Effector memory CD8-positive, alpha-beta T cell (primary cell): Measurements from ENCODE around the gene RPUSD4.

Experiments used
- ATAC-seq: fragments of 150-1000 bp; cut with Tn5 transposase; replicated peaks from 2 replicates; pipeline ENCODE4 v1.10.0; 2021; ENCODE audit warnings: mild to moderate bottlenecking, moderate library complexity
- DNase-seq, 3 experiments: peaks; one replicate each; pipeline ENCODE4 v3.0.0; 2021
- H3K27ac Mint-ChIP-seq, 2 donors: one replicate each; pipeline ENCODE4 v1.8.0; 2022; ENCODE audit warnings: mild to moderate bottlenecking in 2 of 2, mixed read lengths in 2 of 2, moderate library complexity in 2 of 2
- H3K27me3 Mint-ChIP-seq, 2 donors: one replicate each; pipeline ENCODE4 v1.8.0; 2022; ENCODE audit warnings: mixed read lengths in 2 of 2
- H3K36me3 Mint-ChIP-seq: one replicate; pipeline ENCODE4 v1.8.0; 2022; ENCODE audit warnings: mild to moderate bottlenecking, moderate library complexity, mixed read lengths; ENCODE audit not compliant: insufficient read depth
- H3K4me1 Mint-ChIP-seq, 2 donors: one replicate each; pipeline ENCODE4 v1.8.0; 2022; ENCODE audit warnings: low read depth in 2 of 2, mixed read lengths in 2 of 2
- H3K4me3 Mint-ChIP-seq, 2 donors: one replicate each; pipeline ENCODE4 v1.8.0; 2022; ENCODE audit warnings: mild to moderate bottlenecking in 2 of 2, mixed read lengths in 2 of 2, moderate library complexity in 2 of 2
- H3K9me3 Mint-ChIP-seq, 2 donors: one replicate each; pipeline ENCODE4 v1.8.0; 2022; ENCODE audit warnings: mixed read lengths in 2 of 2

RPUSD4 gene

GRCh38 chr11:126185259-126186024, 26.0 kb downstream of the RPUSD4 start:
- H3K4me1 Mint-ChIP-seq = peaks cover 4 to 9% of the 10 kb centered on the region in 2 donors
- no peak for ATAC-seq
- no peak overlapping the region for H3K27ac Mint-ChIP-seq
- H3K36me3 Mint-ChIP-seq = peaks cover 5% of the 10 kb centered on the region
- DNase-seq = no peak
- H3K9me3 Mint-ChIP-seq = no peaks in the 10 kb centered on the region
- H3K4me3 Mint-ChIP-seq = no peak overlapping the region
- H3K27me3 Mint-ChIP-seq = no peaks in the 10 kb centered on the region

GRCh38 chr11:126182787-126183445, 28.5 kb downstream of the RPUSD4 start:
- no peak for DNase-seq
- H3K9me3 Mint-ChIP-seq = no peaks in the 10 kb centered on the region
- no peak overlapping the region for H3K27ac Mint-ChIP-seq
- H3K36me3 Mint-ChIP-seq = peaks cover 5% of the 10 kb centered on the region
- no peak for ATAC-seq
- no peaks in the 10 kb centered on the region for H3K27me3 Mint-ChIP-seq
- H3K4me3 Mint-ChIP-seq = no peak overlapping the region
- peaks cover 4 to 9% of the 10 kb centered on the region in 2 donors for H3K4me1 Mint-ChIP-seq

- no peak overlapping the region for H3K27ac Mint-ChIP-seq
- no peak overlapping the region for H3K4me3 Mint-ChIP-seq
- H3K9me3 Mint-ChIP-seq = no peaks in the 10 kb centered on the region
- H3K36me3 Mint-ChIP-seq = peaks cover 5% of the 10 kb centered on the region
- H3K27me3 Mint-ChIP-seq = no peaks in the 10 kb centered on the region
- no peak for ATAC-seq
- peaks cover 4 to 8% of the 10 kb centered on the region in 2 donors for H3K4me1 Mint-ChIP-seq
- DNase-seq = no peak
Measured at GRCh38 chr11:126181939-126182730, 29.3 kb downstream of the RPUSD4 start.

GRCh38 chr11:126176853-126177470, 34.5 kb downstream of the RPUSD4 start:
- no peak overlapping the region for H3K27ac Mint-ChIP-seq
- H3K4me1 Mint-ChIP-seq = peaks cover 0 to 6% of the 10 kb centered on the region in 2 donors
- no peaks in the 10 kb centered on the region for H3K9me3 Mint-ChIP-seq
- no peaks in the 10 kb centered on the region for H3K36me3 Mint-ChIP-seq
- ATAC-seq (no peak), DNase-seq (no peak)
- peaks cover 13 to 35% of the 10 kb centered on the region in 2 donors for H3K27me3 Mint-ChIP-seq
- H3K4me3 Mint-ChIP-seq = no peak overlapping the region

GRCh38 chr11:126175393-126175792, 36.1 kb downstream of the RPUSD4 start:
- no peaks in the 10 kb centered on the region for H3K4me1 Mint-ChIP-seq

GRCh38 chr11:126174816-126175215, 36.6 kb downstream of the RPUSD4 start:
- Mint-ChIP-seq H3K4me3 (no peak overlapping the region), H3K27me3 (peaks cover 23 to 53% of the 10 kb centered on the region in 2 donors), H3K4me1 (no peaks in the 10 kb centered on the region), H3K27ac (no peak overlapping the region), H3K9me3 (no peaks in the 10 kb centered on the region), H3K36me3 (no peaks in the 10 kb centered on the region)
- DNase-seq (no peak), ATAC-seq (no peak)

More at GRCh38 chr11:126175393-126175792, 36.1 kb downstream of the RPUSD4 start:
- no peak for DNase-seq
- Mint-ChIP-seq H3K27me3 (peaks cover 22 to 49% of the 10 kb centered on the region in 2 donors), H3K4me3 (no peak overlapping the region), H3K36me3 (no peaks in the 10 kb centered on the region), H3K9me3 (no peaks in the 10 kb centered on the region), H3K27ac (no peak overlapping the region)
- no peak for ATAC-seq

- no peak for ATAC-seq
- Mint-ChIP-seq H3K27ac (no peak overlapping the region), H3K36me3 (no peaks in the 10 kb centered on the region), H3K4me1 (peaks cover 0 to 2% of the 10 kb centered on the region in 2 donors), H3K9me3 (no peaks in the 10 kb centered on the region), H3K4me3 (no peak overlapping the region), H3K27me3 (peaks cover 38 to 68% of the 10 kb centered on the region in 2 donors)
- DNase-seq = no peak
Measured at GRCh38 chr11:126173257-126173656, 38.2 kb downstream of the RPUSD4 start.

- H3K4me3 Mint-ChIP-seq = no peak overlapping the region
- H3K9me3 Mint-ChIP-seq = no peaks in the 10 kb centered on the region
- H3K27me3 Mint-ChIP-seq = peaks cover 38 to 68% of the 10 kb centered on the region in 2 donors
- H3K36me3 Mint-ChIP-seq = no peaks in the 10 kb centered on the region
- ATAC-seq (no peak), DNase-seq (no peak)
- H3K27ac Mint-ChIP-seq = no peak overlapping the region
- peaks cover 0 to 2% of the 10 kb centered on the region in 2 donors for H3K4me1 Mint-ChIP-seq
Measured at GRCh38 chr11:126172596-126173038, 38.8 kb downstream of the RPUSD4 start.

GRCh38 chr11:126169291-126169690, 42.2 kb downstream of the RPUSD4 start:
- Mint-ChIP-seq H3K36me3 (no peaks in the 10 kb centered on the region), H3K9me3 (no peaks in the 10 kb centered on the region)

GRCh38 chr11:126167488-126167887, 44.0 kb downstream of the RPUSD4 start:
- DNase-seq (no peak), ATAC-seq (no peak)
- Mint-ChIP-seq H3K27ac (no peak overlapping the region), H3K36me3 (no peaks in the 10 kb centered on the region), H3K4me3 (no peak overlapping the region), H3K4me1 (peaks cover 0 to 2% of the 10 kb centered on the region in 2 donors), H3K27me3 (peaks cover 35 to 80% of the 10 kb centered on the region in 2 donors), H3K9me3 (no peaks in the 10 kb centered on the region)

More at GRCh38 chr11:126169291-126169690, 42.2 kb downstream of the RPUSD4 start:
- Mint-ChIP-seq H3K4me1 (peaks cover 0 to 2% of the 10 kb centered on the region in 2 donors), H3K4me3 (no peak overlapping the region), H3K27me3 (peaks cover 43 to 74% of the 10 kb centered on the region in 2 donors), H3K27ac (no peak overlapping the region)
- ATAC-seq (no peak), DNase-seq (no peak)

- H3K4me1 Mint-ChIP-seq = peaks cover 0 to 2% of the 10 kb centered on the region in 2 donors
- H3K27ac Mint-ChIP-seq = no peak overlapping the region
- no peaks in the 10 kb centered on the region for H3K36me3 Mint-ChIP-seq
- no peaks in the 10 kb centered on the region for H3K9me3 Mint-ChIP-seq
- H3K27me3 Mint-ChIP-seq = peaks cover 29 to 73% of the 10 kb centered on the region in 2 donors
- ATAC-seq (no peak), DNase-seq (no peak)
- H3K4me3 Mint-ChIP-seq = no peak overlapping the region
Measured at GRCh38 chr11:126166413-126166812, 45.0 kb downstream of the RPUSD4 start.

- no peaks in the 10 kb centered on the region for H3K36me3 Mint-ChIP-seq
- no peak overlapping the region for H3K4me3 Mint-ChIP-seq
- ATAC-seq (no peak), DNase-seq (no peak)
- H3K4me1 Mint-ChIP-seq = peaks cover 0 to 2% of the 10 kb centered on the region in 2 donors
- no peak overlapping the region for H3K27ac Mint-ChIP-seq
- peaks cover 29 to 71% of the 10 kb centered on the region in 2 donors for H3K27me3 Mint-ChIP-seq
- H3K9me3 Mint-ChIP-seq = no peaks in the 10 kb centered on the region
Measured at GRCh38 chr11:126165757-126166156, 45.7 kb downstream of the RPUSD4 start.

GRCh38 chr11:126165311-126165720, 46.1 kb downstream of the RPUSD4 start:
- no peaks in the 10 kb centered on the region for H3K9me3 Mint-ChIP-seq
- no peaks in the 10 kb centered on the region for H3K36me3 Mint-ChIP-seq
- DNase-seq (no peak), ATAC-seq (no peak)
- peaks cover 32 to 73% of the 10 kb centered on the region in 2 donors for H3K27me3 Mint-ChIP-seq
- no peak overlapping the region for H3K27ac Mint-ChIP-seq
- H3K4me1 Mint-ChIP-seq = peaks cover 0 to 2% of the 10 kb centered on the region in 2 donors
- H3K4me3 Mint-ChIP-seq = no peak overlapping the region
